Inflammatory macrophage treated with lipopolysaccharide for 1 hour (primary cell): Measurements from ENCODE around the gene IZUMO1.
"Not testable (repeated sequence)": the region's sequence is repeated elsewhere in the genome, so short reads cannot be mapped to it uniquely, and the experiment has no call there.

ENCODE experiments used
- DNase-seq, 2 donors: peaks; one replicate each; pipeline ENCODE4 v3.0.0-alpha.2; 2020 to 2022

Gene IZUMO1

DNA sequence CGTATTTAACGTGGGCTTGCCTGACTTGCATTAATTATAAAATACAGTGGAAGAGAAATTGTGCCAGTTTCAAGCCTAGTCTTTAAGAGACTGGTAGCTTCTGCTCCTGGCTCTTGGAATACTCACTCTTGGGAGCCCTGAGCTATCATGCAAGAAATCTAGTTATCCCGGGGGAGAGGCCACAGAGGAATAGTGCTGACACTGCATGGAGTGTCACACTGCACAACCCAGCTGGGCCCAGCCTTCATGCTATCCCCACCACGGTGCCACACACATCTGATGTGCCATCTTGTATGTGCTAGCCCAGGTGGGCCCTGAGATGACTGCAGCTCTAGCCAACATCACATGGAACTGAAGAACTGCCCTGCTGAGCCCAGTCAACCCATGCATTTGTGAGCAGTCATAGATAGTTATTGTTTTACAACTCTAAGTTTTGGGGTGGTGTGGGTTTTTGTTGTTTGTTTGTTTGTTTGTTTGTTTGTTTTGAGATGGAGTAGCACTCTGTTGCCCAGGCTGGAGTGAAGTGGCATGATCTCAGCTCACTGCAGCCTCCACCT, 35.5 kb downstream of the IZUMO1 start:
- no peak for DNase-seq

DNA sequence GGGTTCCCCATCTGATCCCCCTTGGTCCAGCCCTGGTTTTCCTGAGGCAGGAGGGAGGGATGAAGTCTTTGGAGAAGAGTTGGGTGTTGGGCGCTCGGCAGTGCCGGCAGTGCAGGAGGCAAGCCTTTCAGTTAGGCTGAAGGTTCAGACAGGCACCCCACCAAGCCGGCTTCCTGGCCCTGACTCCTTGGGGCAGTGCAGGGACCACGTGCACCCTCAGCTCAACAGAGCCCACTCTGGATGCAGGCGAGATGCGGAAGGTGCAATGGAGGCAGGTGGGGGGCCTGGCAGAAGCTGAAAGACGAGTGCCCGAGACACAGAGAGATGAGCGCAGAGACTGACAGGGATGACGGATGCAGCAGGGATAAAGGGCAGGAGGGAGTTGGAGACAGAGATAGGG, 38.2 kb downstream of the IZUMO1 start:
- no peak for DNase-seq

DNA sequence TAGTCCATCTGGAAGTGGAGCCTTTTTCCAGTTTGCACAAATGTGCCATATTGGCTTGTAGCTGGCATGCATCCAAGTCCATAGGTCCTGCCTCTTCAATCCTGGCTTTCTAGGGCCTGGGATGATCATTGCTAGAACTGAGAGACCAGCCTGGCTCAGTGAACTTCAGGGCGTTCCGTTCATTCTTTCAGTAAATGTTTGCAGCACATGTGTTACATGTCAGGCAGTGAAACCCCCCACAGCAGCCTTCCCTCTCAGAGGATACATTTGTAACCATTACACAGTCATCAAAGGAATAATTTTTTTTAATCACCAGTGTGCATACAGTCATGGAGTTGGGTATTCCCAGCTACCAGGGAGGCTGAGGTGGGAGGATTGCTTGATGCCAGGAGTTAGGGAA, 41.3 kb downstream of the IZUMO1 start:
- DNase-seq = no peak

GRCh38 chr19:48703316-48703715, 43.4 kb downstream of the IZUMO1 start:
- no peak for DNase-seq

DNA sequence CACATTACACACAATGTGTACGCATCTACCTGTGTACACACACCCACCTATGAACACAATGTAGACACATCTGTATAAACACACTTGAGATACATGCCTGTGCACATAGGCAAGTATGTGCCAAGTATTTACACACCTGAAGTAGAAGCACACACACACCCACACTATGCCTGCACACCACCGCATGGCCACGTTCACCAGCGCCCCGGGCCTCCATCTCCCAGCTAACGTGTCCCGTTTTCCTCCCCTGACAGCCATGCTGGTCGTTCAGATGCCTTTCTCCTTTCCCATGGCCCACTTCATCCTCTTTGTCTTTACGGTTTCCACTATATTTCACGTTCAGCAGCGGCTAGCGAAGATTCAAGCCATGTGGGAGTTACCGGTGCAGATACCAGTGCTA, 44.0 kb downstream of the IZUMO1 start:
- DNase-seq = no peak

DNA sequence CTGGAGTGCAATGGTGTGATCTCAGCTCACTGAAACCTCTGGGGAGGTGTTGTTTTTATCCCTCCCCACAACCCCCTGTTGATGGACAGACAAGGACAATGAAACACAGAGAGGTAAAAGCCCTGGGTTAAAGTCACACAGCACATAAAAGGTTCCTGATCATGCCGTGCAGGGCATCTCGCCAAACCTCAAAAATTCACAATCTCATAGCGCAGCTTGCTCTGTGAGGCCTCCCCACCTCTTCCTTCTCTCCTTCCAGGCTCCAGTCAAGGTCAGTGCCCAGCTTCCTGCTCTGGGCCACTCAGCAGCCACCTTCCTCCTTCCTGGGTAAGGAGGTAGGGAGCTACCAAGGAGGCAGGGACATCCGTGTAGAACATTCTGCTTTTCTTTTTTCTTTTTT, 48.7 kb downstream of the IZUMO1 start:
- DNase-seq = no peak

DNA sequence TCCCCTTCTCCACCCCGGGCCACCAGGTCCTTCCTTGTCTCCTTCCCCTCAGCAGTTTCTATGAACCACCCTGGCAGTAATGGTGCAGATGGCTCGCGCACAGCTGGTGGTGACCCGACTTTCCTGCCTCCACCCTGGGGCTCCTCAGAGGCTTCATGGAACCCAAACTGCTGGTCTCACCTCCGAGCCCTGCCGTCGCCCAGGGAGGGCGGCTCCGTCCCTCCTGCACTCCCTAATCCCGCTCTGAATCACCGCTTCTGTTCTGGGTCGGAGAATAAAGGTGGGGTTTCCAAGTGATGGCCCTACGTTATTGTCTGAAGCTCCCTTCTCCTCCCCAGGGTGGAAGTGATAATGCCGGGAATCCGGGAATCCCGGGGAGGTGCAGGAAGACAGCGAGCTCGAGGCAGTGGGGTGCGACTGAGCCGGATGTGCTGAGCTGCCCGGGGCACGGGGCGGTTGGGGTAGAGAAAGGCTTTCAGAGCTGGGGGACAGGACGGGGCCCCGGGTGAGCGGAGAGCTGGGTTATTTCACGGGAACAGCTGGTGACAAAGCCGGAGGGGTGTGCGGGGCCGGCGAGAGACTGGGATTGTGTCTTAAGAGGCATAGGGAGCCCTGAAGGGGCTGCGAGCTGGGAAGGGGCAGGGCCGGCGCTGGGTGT, 50.2 kb downstream of the IZUMO1 start:
- no peak for DNase-seq

DNA sequence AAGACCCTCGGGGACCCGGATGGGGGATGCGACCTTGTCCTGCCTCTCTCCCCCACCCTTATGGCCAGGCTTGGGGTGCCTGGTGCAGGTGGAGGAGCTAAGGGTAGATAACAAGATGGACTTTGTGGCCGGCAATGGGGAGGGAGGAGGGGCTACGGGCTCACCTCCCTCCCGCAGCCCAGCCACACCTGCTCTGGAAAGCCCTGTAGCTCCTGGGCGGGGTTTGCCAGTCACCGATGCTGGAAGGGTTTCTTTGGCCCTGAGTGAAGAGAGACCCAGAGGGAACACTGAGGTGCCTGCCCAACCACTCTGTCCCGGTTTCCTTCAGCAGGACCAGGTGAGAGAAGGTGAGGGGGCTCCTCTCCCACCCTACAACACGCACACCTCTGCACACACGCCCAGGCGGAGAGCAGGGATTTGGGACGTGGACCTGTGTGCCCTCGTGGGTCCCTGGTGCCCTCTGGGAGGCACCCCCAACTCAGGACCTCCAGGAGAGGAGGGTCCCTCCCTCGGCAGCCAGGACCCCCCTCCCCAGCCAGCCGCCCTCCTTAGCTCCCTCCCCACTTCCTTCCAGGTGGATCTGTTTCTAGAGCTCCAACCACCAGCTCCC, 50.9 kb downstream of the IZUMO1 start, which contains the start of gene FUT2:
FUT2 (plus strand) TSS at position 229 of the 610 bp plus-strand sequence. CDS start 6,986 bp downstream, outside the sequence.
- DNase-seq = no peak

DNA sequence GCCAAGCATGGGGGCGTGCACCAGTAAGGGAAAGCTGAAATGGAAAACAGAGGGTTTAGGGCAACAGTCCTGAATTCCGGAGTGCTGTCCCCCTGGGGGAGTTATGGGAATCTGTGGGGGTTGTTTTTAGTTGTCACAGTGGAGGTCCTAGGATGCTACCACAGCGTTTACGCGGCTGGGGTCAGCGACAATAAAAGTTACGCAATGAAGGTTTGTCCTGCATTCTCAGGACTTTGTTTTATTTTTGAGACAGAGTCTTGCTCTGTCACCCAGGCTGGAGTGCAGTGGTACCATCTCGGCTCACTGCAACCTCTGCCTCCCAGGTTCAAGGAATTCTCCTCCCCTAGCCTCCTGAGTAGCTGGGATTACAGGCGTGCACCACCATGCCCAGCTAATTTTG, 53.1 kb downstream of the IZUMO1 start:
- not testable (repeated sequence) for DNase-seq
